ENCODE data around the gene TERT. TPM values are rescaled to one million over a fixed set of nuclear protein-coding genes. Genes with fewer than 3 reads are reported as not detected.

The TERT gene
- total and polyA plus RNA-seq, 2 of the 13 experiments (the other 11 are each of a cell fraction or from before 2014, with no cell fraction given), result 4.3 to 5.9 TPM

- no peak for TF ChIP-seq ZNF460 (CRISPR knock-in tag; IDR thresholded peaks at IDR 0.05; ENCODE audit: borderline replicate concordance)
- TF ChIP-seq MTF2 (CRISPR knock-in tag; IDR thresholded peaks at IDR 0.05; ENCODE audit: borderline replicate concordance), result no peak; the same call in 1 of the 2 replicates
- TF ChIP-seq NCOA5 (CRISPR knock-in tag; IDR thresholded peaks at IDR 0.05), result no peak
- peak; percentile 10; the same call in 1 of the 2 replicates for TF ChIP-seq ZNF777 (CRISPR knock-in tag; IDR thresholded peaks at IDR 0.05)
- TF ChIP-seq ZNF761 (CRISPR knock-in tag; conservative IDR thresholded peaks at IDR 0.05), result no peak
- no peak for TF ChIP-seq ZNF674 (CRISPR knock-in tag; IDR thresholded peaks at IDR 0.05; ENCODE audit: low read depth)
- TF ChIP-seq FOXC1 (CRISPR knock-in tag; IDR thresholded peaks at IDR 0.05; ENCODE audit: borderline replicate concordance), result no peak
- no peak for TF ChIP-seq SRSF9 (IDR thresholded peaks at IDR 0.05; ENCODE audit: borderline replicate concordance, insufficient read depth, low read depth, low read length, poor library complexity, severe bottlenecking)
- no peak for TF ChIP-seq ZNF441 (CRISPR knock-in tag; IDR thresholded peaks at IDR 0.05; ENCODE audit: borderline replicate concordance)
- no peak for TF ChIP-seq ZNF780A (CRISPR knock-in tag; IDR thresholded peaks at IDR 0.05)
- no peak for TF ChIP-seq ZNF709 (CRISPR knock-in tag; IDR thresholded peaks at IDR 0.05)
- TF ChIP-seq FOXK2 (IDR thresholded peaks at IDR 0.05), result no peak
- no peak for TF ChIP-seq ZNF432 (CRISPR knock-in tag; IDR thresholded peaks at IDR 0.05; ENCODE audit: borderline replicate concordance)
- no peak for TF ChIP-seq HOXA7 (CRISPR knock-in tag; IDR thresholded peaks at IDR 0.05)
- TF ChIP-seq, protein P1, sequence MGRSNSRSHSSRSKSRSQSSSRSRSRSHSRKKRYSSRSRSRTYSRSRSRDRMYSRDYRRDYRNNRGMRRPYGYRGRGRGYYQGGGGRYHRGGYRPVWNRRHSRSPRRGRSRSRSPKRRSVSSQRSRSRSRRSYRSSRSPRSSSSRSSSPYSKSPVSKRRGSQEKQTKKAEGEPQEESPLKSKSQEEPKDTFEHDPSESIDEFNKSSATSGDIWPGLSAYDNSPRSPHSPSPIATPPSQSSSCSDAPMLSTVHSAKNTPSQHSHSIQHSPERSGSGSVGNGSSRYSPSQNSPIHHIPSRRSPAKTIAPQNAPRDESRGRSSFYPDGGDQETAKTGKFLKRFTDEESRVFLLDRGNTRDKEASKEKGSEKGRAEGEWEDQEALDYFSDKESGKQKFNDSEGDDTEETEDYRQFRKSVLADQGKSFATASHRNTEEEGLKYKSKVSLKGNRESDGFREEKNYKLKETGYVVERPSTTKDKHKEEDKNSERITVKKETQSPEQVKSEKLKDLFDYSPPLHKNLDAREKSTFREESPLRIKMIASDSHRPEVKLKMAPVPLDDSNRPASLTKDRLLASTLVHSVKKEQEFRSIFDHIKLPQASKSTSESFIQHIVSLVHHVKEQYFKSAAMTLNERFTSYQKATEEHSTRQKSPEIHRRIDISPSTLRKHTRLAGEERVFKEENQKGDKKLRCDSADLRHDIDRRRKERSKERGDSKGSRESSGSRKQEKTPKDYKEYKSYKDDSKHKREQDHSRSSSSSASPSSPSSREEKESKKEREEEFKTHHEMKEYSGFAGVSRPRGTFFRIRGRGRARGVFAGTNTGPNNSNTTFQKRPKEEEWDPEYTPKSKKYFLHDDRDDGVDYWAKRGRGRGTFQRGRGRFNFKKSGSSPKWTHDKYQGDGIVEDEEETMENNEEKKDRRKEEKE (IDR thresholded peaks at IDR 0.05), result no peak
- TF ChIP-seq ZNF891 (CRISPR knock-in tag; IDR thresholded peaks at IDR 0.05), result no peak
- TF ChIP-seq, protein P2, sequence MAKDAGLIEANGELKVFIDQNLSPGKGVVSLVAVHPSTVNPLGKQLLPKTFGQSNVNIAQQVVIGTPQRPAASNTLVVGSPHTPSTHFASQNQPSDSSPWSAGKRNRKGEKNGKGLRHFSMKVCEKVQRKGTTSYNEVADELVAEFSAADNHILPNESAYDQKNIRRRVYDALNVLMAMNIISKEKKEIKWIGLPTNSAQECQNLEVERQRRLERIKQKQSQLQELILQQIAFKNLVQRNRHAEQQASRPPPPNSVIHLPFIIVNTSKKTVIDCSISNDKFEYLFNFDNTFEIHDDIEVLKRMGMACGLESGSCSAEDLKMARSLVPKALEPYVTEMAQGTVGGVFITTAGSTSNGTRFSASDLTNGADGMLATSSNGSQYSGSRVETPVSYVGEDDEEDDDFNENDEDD (CRISPR knock-in tag; IDR thresholded peaks at IDR 0.05; ENCODE audit: borderline replicate concordance), result peak; percentile 76; the same call in 1 of the 2 replicates
- no peak for TF ChIP-seq ZNF607 (CRISPR knock-in tag; IDR thresholded peaks at IDR 0.05; ENCODE audit: borderline replicate concordance)
- TF ChIP-seq ZBTB43 (CRISPR knock-in tag; conservative IDR thresholded peaks at IDR 0.05), result no peak
- no peak for TF ChIP-seq ZNF224 (CRISPR knock-in tag; IDR thresholded peaks at IDR 0.05)
- no peak for TF ChIP-seq DR1 (CRISPR knock-in tag; IDR thresholded peaks at IDR 0.05)
Observed at GRCh38 chr5:1294835-1295649, at the start of gene TERT (continued).

Data from HepG2 (cell line).